HG03520 (cell line): ENCODE results near the gene LSP1.
"Not testable (repeated sequence)": the region's sequence is repeated elsewhere in the genome, so short reads cannot be mapped to it uniquely, and the experiment has no call there.

ENCODE experiments used
- ATAC-seq: cut with Tn5 transposase; IDR thresholded peaks from one replicate; pipeline ENCODE4 v1.9.1; 2021; ENCODE audit warnings: mild to moderate bottlenecking, moderate library complexity; ENCODE audit not compliant: unreplicated experiment

The LSP1 gene

GRCh38 chr11:1862588-1863351 lies 9.9 kb downstream of the LSP1 start:
- ATAC-seq = no peak

- no peak for ATAC-seq
Measured at GRCh38 chr11:1863352-1864216, 10.7 kb downstream of the LSP1 start.

GRCh38 chr11:1864231-1864630 lies 11.3 kb downstream of the LSP1 start:
- no peak for ATAC-seq

- ATAC-seq = no peak
Measured at GRCh38 chr11:1864831-1865665, 12.2 kb downstream of the LSP1 start.

GRCh38 chr11:1866226-1866625 lies 13.3 kb downstream of the LSP1 start:
- no peak for ATAC-seq

GRCh38 chr11:1866776-1867175 lies 13.9 kb downstream of the LSP1 start:
- no peak for ATAC-seq

- ATAC-seq = no peak
Measured at GRCh38 chr11:1867381-1867780, 14.5 kb downstream of the LSP1 start.

GRCh38 chr11:1868056-1868635 lies 15.3 kb downstream of the LSP1 start:
- ATAC-seq = no peak

- no peak for ATAC-seq
Measured at GRCh38 chr11:1868636-1869291, 15.9 kb downstream of the LSP1 start.

- no peak for ATAC-seq
Measured at GRCh38 chr11:1869427-1870325, 16.8 kb downstream of the LSP1 start.

- no peak for ATAC-seq
Measured at GRCh38 chr11:1870326-1870696, 17.4 kb downstream of the LSP1 start.

GRCh38 chr11:1870721-1871466 lies 18.0 kb downstream of the LSP1 start:
- no peak for ATAC-seq

GRCh38 chr11:1871531-1871930 lies 18.6 kb downstream of the LSP1 start:
- no peak for ATAC-seq

GRCh38 chr11:1872267-1872985 lies 19.5 kb downstream of the LSP1 start:
- no peak for ATAC-seq

- ATAC-seq = no peak
Measured at GRCh38 chr11:1873048-1873812, 20.3 kb downstream of the LSP1 start.

GRCh38 chr11:1873813-1874150 lies 20.9 kb downstream of the LSP1 start:
- ATAC-seq = not testable (repeated sequence)

- not testable (repeated sequence) for ATAC-seq
Measured at GRCh38 chr11:1874441-1875092, 21.7 kb downstream of the LSP1 start.
